Spinal cord (tissue), 10 donors: Measurements from ENCODE around the gene TST. TPM values are rescaled to one million over a fixed set of nuclear protein-coding genes. Genes with fewer than 3 reads are reported as not detected.

Source experiments
- DNase-seq, 6 donors: peaks; one replicate each; pipeline versions ENCODE4 v3.0.0 to v3.0.0-alpha.2; 2013 to 2015; ENCODE audit warnings: low spot score in 6 of 6, low read depth in 4 of 6
- H3K27ac ChIP-seq: one replicate; pipeline ENCODE4 v1.5.1; 2013; ENCODE audit warnings: low read depth, low read length, control low read depth
- H3K27me3 ChIP-seq: one replicate; pipeline ENCODE4 v1.6.1; 2013; ENCODE audit warnings: low read length; ENCODE audit not compliant: control insufficient read depth, insufficient read depth
- H3K36me3 ChIP-seq: one replicate; pipeline ENCODE4 v1.6.1; 2013; ENCODE audit warnings: low read length; ENCODE audit not compliant: control insufficient read depth, insufficient read depth
- H3K4me1 ChIP-seq: one replicate; pipeline ENCODE4 v1.6.1; 2013; ENCODE audit warnings: low read length; ENCODE audit not compliant: control insufficient read depth, insufficient read depth
- H3K4me3 ChIP-seq: one replicate; pipeline ENCODE4 v1.5.1; 2013; ENCODE audit warnings: low read depth, low read length, control low read depth
- H3K9me3 ChIP-seq: one replicate; pipeline ENCODE4 v1.6.1; 2013; ENCODE audit warnings: low read length; ENCODE audit not compliant: control insufficient read depth, insufficient read depth
- WGBS: methylation state at CpG from one replicate; pipeline ENCODE4 v1.1.5; 2013; ENCODE audit warnings: missing lambda C conversion rate; ENCODE audit not compliant: insufficient coverage; 5-methylcytosine and 5-hydroxymethylcytosine counted together
- long read RNA-seq, 4 donors: transcript quantifications; one replicate each; lab custom pipeline, GENCODE V29; 2026
- polyA plus RNA-seq, 2 donors: library from polyadenylated mRNA; unstranded; fragments of 120-200 nt; gene quantifications; one replicate each; pipeline ENCODE4 v1.2.1, GENCODE V29; 2013; ENCODE audit not compliant: insufficient read length in 2 of 2
- total RNA-seq, 2 donors: library from RNA; depleted of rRNA in 1 of 2; stranded (reverse); fragments of 120-200 nt in 1 of 2; fragments of >200 nt in 1 of 2; gene quantifications; one replicate each; pipeline versions ENCODE4 v1.2.3 to v1.2.4, GENCODE V29; 2013 to 2014
- donor health status: healthy.

Gene TST
- 10 to 100 TPM; 13.6 to 45.7 TPM for total RNA-seq
- 10 to 100 TPM; 19.7 to 22.7 TPM for polyA plus RNA-seq
- long read RNA-seq, donor 1, partial matches to known transcripts, result 48 of 54 reads
- long read RNA-seq, donor 1, other reads (novel, unspliced or antisense), result 0 of 54 reads
- long read RNA-seq, donor 2, partial matches to known transcripts, result 23 of 26 reads
- long read RNA-seq, donor 2, other reads (novel, unspliced or antisense), result 0 of 26 reads
- long read RNA-seq, donor 3, partial matches to known transcripts, result 53 of 55 reads
- long read RNA-seq, donor 3, other reads (novel, unspliced or antisense), result 0 of 55 reads
- long read RNA-seq, donor 4, transcript TST-202 (2 exons, 1,797 nt), result minor isoform, 5 of 158 reads
- long read RNA-seq, donor 4, transcript TST-201 (3 exons, 1,211 nt), result major isoform, 7 of 158 reads
- long read RNA-seq, donor 4, partial matches to known transcripts, result 136 of 158 reads
- long read RNA-seq, donor 4, other reads (novel, unspliced or antisense), result 10 of 158 reads

DNA sequence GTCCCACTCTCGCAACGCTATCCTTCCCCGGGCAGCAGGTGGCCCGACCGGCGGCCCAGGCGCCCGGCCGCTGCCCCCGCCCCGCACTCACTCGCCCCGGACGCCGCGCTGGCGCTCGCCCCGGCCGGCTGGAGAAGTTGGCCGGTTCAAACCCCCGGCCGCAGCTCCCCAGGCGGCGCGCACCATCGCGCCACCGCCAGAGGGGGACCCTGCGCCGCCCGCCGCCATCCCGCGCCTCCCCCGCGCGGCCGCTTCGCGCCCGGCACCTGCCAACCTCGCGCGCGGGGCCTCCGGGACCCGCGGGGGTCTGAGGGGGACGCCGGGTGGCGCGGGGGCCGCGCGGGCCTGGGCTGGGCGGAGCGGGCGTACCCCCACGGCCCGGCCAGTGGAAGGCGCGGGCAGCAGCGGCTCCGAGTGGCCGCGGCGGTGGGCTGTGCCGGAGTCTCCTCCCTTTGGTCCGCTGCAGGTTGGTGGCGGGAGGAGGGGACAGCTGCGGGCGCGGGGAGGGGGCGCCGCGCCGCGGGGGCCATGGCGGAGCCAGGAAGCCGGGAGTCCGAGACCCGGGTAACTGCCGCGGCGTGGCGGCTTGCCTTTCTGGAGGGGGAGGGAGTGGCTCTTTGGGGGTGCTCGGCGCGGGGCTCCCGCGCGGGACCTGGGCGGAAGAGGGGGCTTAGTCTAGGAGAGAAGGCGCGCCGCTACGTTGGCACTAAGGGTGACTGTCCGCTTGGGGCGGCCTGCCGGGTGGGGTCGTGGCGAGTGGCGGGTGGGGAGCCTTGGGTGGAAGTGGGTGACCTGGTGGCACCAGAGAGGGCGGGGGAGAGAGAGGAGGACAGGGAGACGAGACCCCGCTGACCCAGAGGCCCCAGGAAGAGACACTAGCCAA is at the start of gene TST, which contains the start of gene MPST:
Gene TST (minus strand): TSS at position 139 of the 883 bp plus-strand sequence. CDS start 715 bp downstream, outside the sequence.
Gene MPST (plus strand): TSS at position 434 of the 883 bp plus-strand sequence. CDS start 95 bp downstream, at position 529.
- Histone ChIP-seq H3K36me3 (peaks cover 22% of the 10 kb centered on the region), H3K27ac (peak within 1 kb of the TSS; percentile 67), H3K9me3 (no peaks in the 10 kb centered on the region), H3K4me1 (peaks cover 63% of the 10 kb centered on the region), H3K27me3 (no peaks in the 10 kb centered on the region), H3K4me3 (peak within 1 kb of the TSS; percentile 79)
- peak in 5 of 6 donors; percentile 21 to 91 (median 78) for DNase-seq
- WGBS, result under 1% methylated on average over 107 of the region's 107 CpGs

DNA sequence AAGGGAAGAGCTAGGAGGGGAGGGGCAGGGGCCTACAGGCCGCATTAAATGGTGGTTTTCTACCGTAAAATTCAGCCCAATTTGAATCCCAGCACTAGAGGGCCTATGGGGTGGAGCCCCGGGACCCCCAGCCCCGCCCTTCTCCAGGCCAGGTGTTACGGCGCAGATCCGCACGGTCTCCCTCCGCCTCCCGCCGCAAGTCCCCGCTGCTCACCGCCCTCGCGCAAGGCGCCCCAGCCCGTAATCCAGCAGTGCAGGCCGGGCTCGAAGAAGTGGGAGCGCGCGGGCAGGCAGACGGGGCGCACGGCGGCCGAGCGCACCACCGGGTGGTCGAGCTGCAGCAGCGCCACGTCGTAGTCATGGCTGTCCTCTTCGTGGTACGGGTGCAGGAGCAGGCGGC is 49.6 kb upstream of the TST start:
- WGBS, result under 1% methylated on average over 35 of the region's 36 CpGs
- no peak overlapping the region for H3K27ac ChIP-seq

DNA sequence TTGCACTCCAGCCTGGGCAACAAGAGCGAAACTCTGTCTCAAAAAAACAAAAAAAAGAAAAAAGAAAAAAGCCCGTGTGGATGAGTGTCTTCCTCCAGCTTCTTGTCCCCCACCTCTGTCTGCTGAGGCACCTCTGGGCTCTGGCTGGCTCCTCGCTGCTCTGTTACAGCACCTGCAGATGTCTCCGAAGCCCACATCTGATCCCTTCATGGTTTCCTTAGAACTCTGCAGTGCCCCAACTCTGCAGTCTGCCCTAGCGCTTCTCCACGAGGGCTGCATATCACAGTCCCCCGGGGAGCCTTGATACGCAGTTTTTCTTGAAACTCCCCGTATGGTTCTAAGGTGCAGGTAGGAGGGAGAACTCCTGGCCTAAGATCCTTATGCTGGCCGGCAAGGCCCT is 48.2 kb upstream of the TST start:
- WGBS, result 72% methylated on average over 5 of the region's 10 CpGs
- H3K4me3 ChIP-seq, result no peak overlapping the region
- peaks cover 30% of the 10 kb centered on the region for H3K27me3 ChIP-seq
- H3K27ac ChIP-seq, result no peak overlapping the region
- H3K36me3 ChIP-seq, result peaks cover 32% of the 10 kb centered on the region
- no peaks in the 10 kb centered on the region for H3K9me3 ChIP-seq
- H3K4me1 ChIP-seq, result peaks cover 12% of the 10 kb centered on the region
- no peak for DNase-seq

More for the DNA sequence above, 49.6 kb upstream of the TST start:
- H3K4me1 ChIP-seq, result peaks cover 5% of the 10 kb centered on the region
- H3K4me3 ChIP-seq, result no peak overlapping the region
- H3K27me3 ChIP-seq, result peaks cover 30% of the 10 kb centered on the region
- peak in 1 of 6 donors; percentile 22 for DNase-seq
- peaks cover 17% of the 10 kb centered on the region for H3K36me3 ChIP-seq
- H3K9me3 ChIP-seq, result no peaks in the 10 kb centered on the region

DNA sequence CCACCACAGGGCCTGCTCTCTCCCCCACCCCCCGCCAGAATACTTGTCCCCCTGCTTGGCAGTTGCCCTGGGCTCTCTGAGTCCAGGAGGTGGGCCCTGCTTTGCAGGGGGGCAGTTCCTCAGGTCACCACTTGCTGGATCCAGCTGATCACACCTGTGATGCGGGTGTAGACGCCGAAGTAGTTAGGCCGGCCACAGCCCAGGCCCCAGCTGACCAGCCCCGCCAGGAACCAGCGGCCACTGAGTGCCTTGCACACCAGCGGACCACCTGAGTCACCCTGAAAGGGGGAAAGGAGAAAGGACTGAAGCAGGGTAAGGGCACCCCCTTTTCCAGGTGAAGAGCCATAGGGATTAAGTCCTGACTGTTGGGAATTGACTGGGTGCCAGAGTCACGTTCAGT is 46.7 kb upstream of the TST start:
- 88% methylated on average over 9 of the region's 9 CpGs for WGBS
- no peak for DNase-seq
- H3K4me1 ChIP-seq, result peaks cover 12% of the 10 kb centered on the region

DNA sequence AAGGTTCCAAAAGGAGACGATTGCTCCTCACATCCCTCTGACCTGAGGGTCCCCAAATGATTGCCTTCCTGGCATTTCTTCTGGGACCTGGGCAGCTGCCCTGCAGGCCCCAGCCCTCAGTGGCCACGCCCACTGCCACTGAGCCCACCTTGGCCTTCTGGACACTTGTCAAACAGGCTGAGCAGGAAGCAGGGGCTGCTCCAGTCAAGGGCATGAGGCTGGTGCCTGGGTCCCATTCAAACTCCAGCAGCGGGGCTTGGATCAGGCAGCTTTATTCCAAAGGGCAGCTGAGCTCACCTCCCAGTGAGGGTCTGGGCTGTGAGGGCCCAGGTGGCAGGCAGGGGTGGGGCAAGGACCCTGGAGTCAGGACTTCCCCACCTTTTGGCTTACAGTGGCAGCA is 45.9 kb upstream of the TST start:
- peaks cover 54% of the 10 kb centered on the region for H3K36me3 ChIP-seq
- no peak for DNase-seq
- WGBS, result 95% methylated on average over 3 of the region's 3 CpGs
- no peak overlapping the region for H3K4me3 ChIP-seq
- peaks cover 24% of the 10 kb centered on the region for H3K27me3 ChIP-seq
- no peaks in the 10 kb centered on the region for H3K9me3 ChIP-seq
- no peak overlapping the region for H3K27ac ChIP-seq
- peaks cover 12% of the 10 kb centered on the region for H3K4me1 ChIP-seq

More for the DNA sequence above, 46.7 kb upstream of the TST start:
- Histone ChIP-seq H3K36me3 (peaks cover 46% of the 10 kb centered on the region), H3K27me3 (peaks cover 30% of the 10 kb centered on the region), H3K27ac (no peak overlapping the region), H3K9me3 (no peaks in the 10 kb centered on the region), H3K4me3 (no peak overlapping the region)

DNA sequence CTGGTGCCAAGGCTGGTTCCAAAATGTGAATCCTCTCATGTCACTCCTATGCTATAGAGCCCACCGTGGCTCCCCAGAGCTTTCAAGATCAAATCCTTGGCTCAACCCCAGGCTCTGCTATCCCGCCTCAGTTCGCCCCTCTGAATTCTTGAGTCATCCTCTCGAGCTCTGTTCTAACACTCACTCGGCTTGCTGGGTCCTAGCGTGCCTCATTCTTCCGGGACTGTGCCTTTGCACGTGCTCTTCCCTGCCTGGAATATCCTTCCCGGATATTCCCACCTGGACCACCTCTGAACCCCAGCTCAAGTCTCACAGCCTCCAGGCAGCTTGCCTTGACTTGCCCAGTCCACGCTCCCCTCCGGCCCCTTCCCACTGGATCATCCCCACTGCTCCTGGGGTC is 45.3 kb upstream of the TST start:
- Histone ChIP-seq H3K27ac (no peak overlapping the region), H3K4me3 (no peak overlapping the region), H3K36me3 (peaks cover 60% of the 10 kb centered on the region), H3K9me3 (no peaks in the 10 kb centered on the region), H3K4me1 (peaks cover 12% of the 10 kb centered on the region), H3K27me3 (peaks cover 18% of the 10 kb centered on the region)
- 92% methylated on average over 11 of the region's 11 CpGs for WGBS
- no peak for DNase-seq

DNA sequence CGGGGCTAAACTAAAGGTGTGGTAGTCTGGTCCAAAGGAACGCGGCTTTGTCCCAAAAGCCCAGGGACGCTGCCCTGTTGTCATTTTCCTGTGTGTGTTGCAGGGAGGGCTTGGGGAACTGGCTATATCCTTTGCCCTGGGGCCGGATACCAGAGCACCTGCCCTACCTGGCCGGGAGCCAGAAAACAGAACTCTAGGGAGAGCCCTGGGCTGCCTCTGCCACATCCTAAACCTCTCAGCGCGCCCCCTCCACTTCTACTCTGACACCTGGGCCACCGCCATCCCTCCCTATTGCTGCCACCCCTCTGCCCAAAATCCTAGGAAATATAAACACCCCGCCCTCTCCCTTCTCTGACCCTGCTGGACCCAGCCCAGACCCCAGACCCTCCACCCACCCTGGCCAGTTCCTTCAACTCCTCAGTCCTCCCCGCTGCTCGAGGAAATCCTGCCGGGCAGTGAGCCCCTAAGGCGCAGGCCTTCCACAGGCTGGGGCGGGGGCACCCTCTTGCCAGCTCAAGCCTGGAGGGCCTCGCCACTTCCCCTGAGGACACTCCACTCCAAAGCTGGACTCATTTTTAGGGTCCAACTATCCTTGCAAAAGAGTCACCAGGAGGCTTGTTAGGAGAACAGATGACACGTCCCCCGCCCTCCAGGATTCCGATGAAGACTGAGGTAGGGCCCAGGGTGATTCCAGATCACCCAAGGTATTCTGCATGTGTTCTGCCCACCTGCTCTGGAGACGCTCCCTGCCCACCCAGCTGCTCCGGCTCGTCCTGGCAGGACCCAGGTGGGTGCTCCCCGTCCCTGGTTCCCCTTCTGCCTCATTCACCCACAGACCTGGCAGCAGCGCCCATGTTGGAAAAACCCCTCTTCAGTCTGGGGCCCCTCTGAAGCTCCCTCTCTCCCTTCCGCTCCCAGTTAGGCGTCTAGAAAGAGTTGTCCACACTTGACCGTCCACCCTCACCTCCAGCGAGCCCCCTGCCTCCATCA is 44.5 kb upstream of the TST start:
- Histone ChIP-seq H3K4me1 (peaks cover 9% of the 10 kb centered on the region), H3K27me3 (peaks cover 11% of the 10 kb centered on the region), H3K27ac (no peak overlapping the region), H3K4me3 (no peak overlapping the region), H3K9me3 (no peaks in the 10 kb centered on the region), H3K36me3 (peaks cover 69% of the 10 kb centered on the region)
- peak in 1 of 6 donors; percentile 9 for DNase-seq
- 83% methylated on average over 26 of the region's 28 CpGs for WGBS

DNA sequence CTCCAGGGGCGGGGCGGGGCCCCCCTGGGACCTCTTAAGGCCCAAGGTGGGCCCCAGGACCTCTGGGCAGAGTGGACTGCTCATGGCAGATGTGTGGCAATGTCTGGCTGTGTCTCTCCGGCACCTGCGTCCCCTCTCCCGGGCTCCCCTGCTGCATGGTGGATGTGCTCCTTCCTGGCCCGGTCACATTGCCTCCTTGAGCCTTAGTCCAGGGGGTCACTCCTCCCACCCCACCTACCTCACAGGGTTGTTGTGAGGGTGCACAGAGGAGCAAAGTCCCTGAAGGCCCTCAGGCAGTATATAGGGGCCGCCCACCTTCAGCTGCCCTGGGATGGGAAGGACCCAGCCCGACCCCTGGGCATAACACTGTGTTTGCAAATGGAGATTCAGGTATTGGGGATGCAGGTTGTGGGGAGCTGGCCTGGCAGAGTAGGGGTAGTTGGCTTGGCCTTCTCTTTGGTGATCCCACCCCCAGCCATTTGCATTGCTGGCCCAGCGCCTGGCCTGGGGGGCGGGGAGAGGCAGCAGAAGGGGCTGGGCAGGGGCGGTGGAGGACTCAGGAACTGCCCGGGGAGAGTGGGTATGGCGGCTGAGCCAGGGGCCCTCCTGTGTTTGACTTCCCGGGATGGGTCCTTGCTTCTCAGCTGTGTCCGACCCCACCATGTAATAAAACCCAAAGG is 43.6 kb upstream of the TST start:
- Histone ChIP-seq H3K4me3 (no peak overlapping the region), H3K36me3 (peaks cover 78% of the 10 kb centered on the region), H3K27me3 (peaks cover 2% of the 10 kb centered on the region), H3K4me1 (peaks cover 7% of the 10 kb centered on the region), H3K9me3 (no peaks in the 10 kb centered on the region), H3K27ac (no peak overlapping the region)
- 56% methylated on average over 9 of the region's 15 CpGs for WGBS
- DNase-seq, result no peak
